Stimulated activated CD8-positive, alpha-beta memory T cell treated with anti-CD3 and anti-CD28 coated beads, Interleukin-12 subunit alpha, Interleukin-12 subunit beta, amount 100 ng/mL, for 1 hour (primary cell): Measurements from ENCODE around the gene SIT1.

Experiments
- DNase-seq: peaks from one replicate; pipeline ENCODE4 v3.0.0-alpha.2; 2020; ENCODE audit warnings: low read depth

SIT1 gene

GRCh38 chr9:35682520-35683315 is 32.0 kb upstream of the SIT1 start:
- no peak for DNase-seq

GRCh38 chr9:35682051-35682450 is 31.3 kb upstream of the SIT1 start:
- no peak for DNase-seq

DNA sequence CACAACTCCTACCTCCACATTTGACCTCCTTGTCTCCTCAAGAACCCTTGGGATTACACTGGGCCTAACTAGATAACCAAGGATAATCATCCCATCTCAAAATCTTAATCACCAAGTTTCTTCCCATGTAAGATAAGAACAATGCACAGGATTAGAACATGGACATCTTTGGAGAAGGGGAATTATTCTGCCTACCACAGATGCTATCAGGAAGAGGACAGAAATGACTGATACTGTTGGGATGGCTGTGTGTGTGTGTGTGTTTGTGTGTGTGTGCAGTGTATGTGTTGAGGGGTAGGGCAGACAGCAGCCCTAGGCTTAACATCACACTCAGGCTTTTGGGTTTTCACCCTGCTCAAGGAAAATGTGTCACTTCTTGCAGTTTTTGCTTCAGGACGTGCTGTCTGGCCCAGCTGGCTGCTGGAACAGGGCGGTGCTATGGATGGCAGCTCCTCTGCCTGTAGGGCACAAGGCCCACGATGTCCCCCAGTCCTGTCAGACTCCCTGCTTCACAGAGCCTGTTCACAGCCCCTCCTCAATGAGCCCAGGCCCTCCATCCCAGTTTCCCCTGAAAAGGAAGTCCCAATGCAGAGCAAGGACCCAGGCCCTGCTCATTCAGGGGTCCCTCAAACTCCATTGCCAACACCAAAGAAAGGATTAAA is 30.7 kb upstream of the SIT1 start:
- DNase-seq, result no peak

- DNase-seq, result no peak
Observed at GRCh38 chr9:35680331-35681105, 29.8 kb upstream of the SIT1 start.

GRCh38 chr9:35679766-35680330 is 29.1 kb upstream of the SIT1 start:
- DNase-seq, result no peak

DNA sequence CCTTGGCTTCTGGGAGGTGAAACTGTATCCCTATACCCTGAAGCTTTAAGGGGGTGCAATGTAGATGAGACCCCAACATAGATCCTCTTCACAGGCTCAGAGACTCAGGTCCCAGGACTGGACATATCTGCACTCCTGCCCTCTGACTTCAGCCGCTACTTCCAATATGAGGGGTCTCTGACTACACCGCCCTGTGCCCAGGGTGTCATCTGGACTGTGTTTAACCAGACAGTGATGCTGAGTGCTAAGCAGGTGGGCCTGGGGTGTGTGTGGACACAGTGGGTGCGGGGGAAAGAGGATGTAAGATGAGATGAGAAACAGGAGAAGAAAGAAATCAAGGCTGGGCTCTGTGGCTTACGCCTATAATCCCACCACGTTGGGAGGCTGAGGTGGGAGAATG is 28.4 kb upstream of the SIT1 start:
- no peak for DNase-seq

GRCh38 chr9:35675732-35676392 is 25.1 kb upstream of the SIT1 start:
- no peak for DNase-seq

DNA sequence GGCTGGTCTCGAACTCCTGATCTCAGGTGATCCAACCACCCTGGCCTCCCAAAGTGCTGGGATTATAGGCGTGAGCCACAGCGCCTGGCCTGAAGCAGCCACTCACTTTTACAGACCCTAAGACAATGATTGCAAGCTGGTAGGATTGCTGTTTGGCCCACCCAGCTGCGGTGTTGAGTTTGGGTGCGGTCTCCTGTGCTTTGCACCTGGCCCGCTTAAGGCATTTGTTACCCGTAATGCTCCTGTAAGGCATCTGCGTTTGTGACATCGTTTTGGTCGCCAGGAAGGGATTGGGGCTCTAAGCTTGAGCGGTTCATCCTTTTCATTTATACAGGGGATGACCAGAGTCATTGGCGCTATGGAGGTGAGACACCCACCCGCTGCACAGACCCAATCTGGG is 24.5 kb upstream of the SIT1 start:
- DNase-seq, result no peak

DNA sequence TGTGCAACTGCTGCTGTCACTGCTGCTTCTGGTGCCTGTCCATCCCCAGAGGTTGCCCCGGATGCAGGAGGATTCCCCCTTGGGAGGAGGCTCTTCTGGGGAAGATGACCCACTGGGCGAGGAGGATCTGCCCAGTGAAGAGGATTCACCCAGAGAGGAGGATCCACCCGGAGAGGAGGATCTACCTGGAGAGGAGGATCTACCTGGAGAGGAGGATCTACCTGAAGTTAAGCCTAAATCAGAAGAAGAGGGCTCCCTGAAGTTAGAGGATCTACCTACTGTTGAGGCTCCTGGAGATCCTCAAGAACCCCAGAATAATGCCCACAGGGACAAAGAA is 23.3 kb upstream of the SIT1 start:
- no peak for DNase-seq

DNA sequence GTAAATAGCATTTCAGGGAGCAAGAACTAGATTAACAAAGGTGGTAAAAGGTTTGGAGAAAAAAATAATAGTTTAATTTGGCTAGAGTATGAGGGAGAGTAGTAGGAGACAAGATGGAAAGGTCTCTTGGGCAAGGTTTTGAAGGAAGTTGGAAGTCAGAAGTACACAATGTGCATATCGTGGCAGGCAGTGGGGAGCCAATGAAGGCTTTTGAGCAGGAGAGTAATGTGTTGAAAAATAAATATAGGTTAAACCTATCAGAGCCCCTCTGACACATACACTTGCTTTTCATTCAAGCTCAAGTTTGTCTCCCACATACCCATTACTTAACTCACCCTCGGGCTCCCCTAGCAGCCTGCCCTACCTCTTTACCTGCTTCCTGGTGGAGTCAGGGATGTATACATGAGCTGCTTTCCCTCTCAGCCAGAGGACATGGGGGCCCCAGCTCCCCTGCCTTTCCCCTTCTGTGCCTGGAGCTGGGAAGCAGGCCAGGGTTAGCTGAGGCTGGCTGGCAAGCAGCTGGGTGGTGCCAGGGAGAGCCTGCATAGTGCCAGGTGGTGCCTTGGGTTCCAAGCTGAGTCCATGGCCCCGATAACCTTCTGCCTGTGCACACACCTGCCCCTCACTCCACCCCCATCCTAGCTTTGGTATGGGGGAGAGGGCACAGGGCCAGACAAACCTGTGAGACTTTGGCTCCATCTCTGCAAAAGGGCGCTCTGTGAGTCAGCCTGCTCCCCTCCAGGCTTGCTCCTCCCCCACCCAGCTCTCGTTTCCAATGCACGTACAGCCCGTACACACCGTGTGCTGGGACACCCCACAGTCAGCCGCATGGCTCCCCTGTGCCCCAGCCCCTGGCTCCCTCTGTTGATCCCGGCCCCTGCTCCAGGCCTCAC is 22.6 kb upstream of the SIT1 start, which contains the start of gene CA9:
CA9 (plus strand) TSS at position 797 of the 893 bp plus-strand sequence; CDS start at position 829, 32 bp downstream.
- DNase-seq, result no peak

DNA sequence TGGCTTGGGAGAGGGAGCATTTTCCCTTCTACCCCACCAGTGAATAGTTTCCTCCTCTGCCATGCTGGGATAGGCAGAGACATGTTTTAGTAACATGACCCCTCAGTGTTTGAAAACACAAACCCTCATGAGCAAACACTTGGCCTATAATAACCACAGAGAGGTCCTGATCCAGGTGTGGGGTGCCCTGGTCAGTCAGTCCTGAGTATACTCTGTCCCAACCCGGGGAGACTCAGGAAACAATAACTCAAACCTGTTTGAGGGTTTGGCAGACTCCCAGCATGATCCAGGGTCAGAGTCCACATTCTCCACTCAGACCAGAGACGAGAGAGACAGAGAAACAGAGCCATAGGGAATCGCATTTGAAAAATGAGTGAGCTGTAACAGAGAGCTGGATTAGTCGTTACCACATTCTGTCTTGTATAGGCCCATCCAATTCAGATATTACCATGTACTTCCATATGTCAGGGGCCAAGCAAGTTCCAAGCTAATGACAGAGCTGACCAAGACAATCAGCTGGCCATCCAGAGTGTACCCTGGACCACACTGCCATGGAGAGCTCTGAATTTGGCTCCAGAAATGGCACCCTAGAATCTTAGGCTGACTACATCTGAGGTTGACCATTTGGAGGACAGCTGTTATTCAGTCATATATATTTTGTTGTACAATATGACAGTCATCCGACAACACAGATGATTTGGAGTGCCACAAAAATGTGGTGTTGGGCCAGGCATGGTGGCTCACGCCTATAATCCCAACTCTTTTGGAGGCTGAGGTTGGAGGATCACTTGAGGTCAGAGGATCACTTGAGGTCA is 18.8 kb upstream of the SIT1 start:
- no peak for DNase-seq

GRCh38 chr9:35667939-35668338 is 17.2 kb upstream of the SIT1 start:
- DNase-seq, result no peak

GRCh38 chr9:35666549-35666948 is 15.8 kb upstream of the SIT1 start:
- no peak for DNase-seq

- DNase-seq, result no peak
Observed at GRCh38 chr9:35666045-35666444, 15.3 kb upstream of the SIT1 start.

DNA sequence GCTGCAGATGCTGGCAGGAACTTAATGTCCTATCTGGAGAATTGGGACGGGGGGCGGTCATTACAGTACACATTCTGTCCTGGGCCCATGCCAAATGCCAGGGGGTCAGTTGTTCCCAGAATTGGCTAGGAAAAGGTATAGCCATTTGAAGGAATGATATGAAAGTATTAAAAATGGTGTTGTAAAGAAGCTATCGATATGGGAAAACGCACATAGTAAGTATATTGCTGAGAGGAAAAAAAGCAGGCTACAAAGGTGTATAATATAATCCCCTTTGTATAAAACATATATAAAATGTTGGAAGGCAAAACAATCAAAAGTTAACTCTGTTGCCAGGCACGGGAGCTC is 14.7 kb upstream of the SIT1 start:
- DNase-seq, result no peak

- DNase-seq, result no peak
Observed at GRCh38 chr9:35664531-35665470, 14.1 kb upstream of the SIT1 start, which contains the start of gene ARHGEF39. Gene ARHGEF39 (minus strand): TSS chr9:35665195. CDS start chr9:35665169, 26 bp downstream.

DNA sequence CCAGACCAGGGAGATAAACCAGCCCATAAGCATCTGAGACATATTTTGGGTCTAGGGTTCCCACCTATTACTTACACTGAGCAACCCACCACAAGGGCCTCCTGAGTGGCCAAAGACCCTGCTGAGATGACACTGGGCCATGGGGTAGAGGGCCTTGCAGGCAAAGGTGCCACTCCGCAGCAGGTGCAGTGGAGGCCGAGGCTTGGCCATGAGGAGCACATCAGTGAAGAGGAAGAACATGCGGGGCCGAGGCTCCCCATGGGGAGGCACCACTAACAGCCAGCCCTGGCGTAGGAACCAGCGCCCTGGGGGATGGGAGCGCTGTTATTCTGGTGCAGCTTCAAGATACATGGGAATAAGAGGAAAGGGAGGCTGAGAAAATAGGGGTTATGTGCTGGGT is 11.7 kb upstream of the SIT1 start:
- no peak for DNase-seq

GRCh38 chr9:35661756-35662350 is 11.1 kb upstream of the SIT1 start:
- no peak for DNase-seq
